ENCODE measurements around the gene GLI1. TPM values are rescaled to one million over a fixed set of nuclear protein-coding genes. Genes with fewer than 3 reads are reported as not detected.
A peak's percentile ranks its signal among the peaks of the same experiment; 100 is the strongest.
"Not testable (repeated sequence)": the region's sequence is repeated elsewhere in the genome, so short reads cannot be mapped to it uniquely, and the experiment has no call there.

GLI1 gene
- total RNA-seq, 1 donor from 2014 or later: 0.26 TPM

DNA sequence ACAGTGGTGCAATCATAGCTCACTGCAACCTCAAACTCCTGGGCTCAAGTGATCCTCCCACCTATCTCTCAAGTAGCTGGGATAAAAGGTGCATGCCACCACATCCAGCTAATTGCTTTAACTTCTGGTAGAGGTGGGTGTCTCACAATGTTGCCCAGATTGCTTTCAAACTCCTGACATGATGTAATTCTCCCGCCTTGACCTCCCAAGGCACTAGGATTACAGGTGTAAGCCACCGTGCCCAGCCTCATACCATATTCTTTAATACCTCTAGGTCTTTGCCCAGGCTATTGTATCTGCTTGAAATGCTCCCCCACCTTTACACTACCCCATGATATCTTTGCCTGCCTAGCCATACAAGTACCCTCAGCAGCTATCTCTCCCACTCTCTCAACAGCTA is 40.1 kb upstream of the GLI1 start:
- Histone ChIP-seq H3K27me3 (ENCODE audit: control insufficient read depth, insufficient read depth, low read length) (no peaks in the 10 kb centered on the region), H3K4me3 (ENCODE audit: low read depth, low read length) (no peak overlapping the region), H3K36me3 (ENCODE audit: control insufficient read depth, insufficient read depth, low read length) (peaks cover 1% of the 10 kb centered on the region)
- DNase-seq (ENCODE audit: low read depth): no peak
- FAIRE-seq: no peak
- TF ChIP-seq, protein P1, sequence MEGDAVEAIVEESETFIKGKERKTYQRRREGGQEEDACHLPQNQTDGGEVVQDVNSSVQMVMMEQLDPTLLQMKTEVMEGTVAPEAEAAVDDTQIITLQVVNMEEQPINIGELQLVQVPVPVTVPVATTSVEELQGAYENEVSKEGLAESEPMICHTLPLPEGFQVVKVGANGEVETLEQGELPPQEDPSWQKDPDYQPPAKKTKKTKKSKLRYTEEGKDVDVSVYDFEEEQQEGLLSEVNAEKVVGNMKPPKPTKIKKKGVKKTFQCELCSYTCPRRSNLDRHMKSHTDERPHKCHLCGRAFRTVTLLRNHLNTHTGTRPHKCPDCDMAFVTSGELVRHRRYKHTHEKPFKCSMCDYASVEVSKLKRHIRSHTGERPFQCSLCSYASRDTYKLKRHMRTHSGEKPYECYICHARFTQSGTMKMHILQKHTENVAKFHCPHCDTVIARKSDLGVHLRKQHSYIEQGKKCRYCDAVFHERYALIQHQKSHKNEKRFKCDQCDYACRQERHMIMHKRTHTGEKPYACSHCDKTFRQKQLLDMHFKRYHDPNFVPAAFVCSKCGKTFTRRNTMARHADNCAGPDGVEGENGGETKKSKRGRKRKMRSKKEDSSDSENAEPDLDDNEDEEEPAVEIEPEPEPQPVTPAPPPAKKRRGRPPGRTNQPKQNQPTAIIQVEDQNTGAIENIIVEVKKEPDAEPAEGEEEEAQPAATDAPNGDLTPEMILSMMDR (IDR thresholded peaks at IDR 0.05; ENCODE audit: insufficient read depth, low read length, severe bottlenecking): no peak

DNA sequence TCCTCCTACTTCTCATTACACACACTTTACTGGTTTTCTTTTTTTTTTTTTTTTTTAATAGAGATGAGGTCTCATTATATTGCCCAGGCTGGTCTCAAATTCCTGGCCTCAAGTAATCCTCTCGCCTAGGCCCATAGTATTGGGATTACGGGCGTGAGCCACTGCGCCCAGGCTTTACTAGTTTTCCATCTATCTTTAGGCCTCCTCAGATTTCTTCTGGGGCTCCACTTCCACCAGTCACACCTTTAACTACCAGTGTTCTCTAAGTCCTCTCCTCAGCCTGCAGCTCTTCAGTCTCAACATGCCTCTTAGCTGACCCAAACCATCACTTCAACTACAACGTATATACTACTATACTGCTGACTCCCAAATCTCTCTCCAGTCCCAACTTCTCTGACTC is 39.1 kb upstream of the GLI1 start:
- Histone ChIP-seq H3K36me3 (ENCODE audit: control insufficient read depth, insufficient read depth, low read length) (peaks cover 1% of the 10 kb centered on the region), H3K27me3 (ENCODE audit: control insufficient read depth, insufficient read depth, low read length) (no peaks in the 10 kb centered on the region), H3K4me3 (ENCODE audit: low read depth, low read length) (no peak overlapping the region)
- FAIRE-seq (no peak), DNase-seq (ENCODE audit: low read depth) (no peak)
- TF ChIP-seq, protein P1 (IDR thresholded peaks at IDR 0.05; ENCODE audit: insufficient read depth, low read length, severe bottlenecking): no peak

DNA sequence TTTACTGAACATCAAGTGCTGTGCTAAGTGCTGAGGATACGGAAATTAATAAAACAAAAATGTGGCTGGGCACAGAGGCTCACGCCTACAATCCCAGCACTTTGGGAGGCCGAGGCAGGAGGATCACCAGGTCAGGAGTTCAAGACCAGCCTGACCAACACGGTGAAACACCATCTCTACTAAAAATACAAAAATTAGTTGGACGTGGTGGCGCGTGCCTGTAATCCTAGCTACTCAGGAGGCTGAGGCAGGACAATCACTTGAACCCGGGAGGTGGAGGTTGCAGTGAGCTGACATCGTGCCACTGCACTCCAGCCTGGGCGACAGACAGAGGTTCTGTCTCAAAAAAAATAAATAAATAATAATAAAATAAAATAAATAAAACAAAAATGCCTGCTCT is 32.6 kb upstream of the GLI1 start:
- not testable (repeated sequence) for DNase-seq (ENCODE audit: low read depth); FAIRE-seq; H3K4me3 ChIP-seq (ENCODE audit: low read depth, low read length); H3K27me3 ChIP-seq (ENCODE audit: control insufficient read depth, insufficient read depth, low read length); H3K36me3 ChIP-seq (ENCODE audit: control insufficient read depth, insufficient read depth, low read length)

DNA sequence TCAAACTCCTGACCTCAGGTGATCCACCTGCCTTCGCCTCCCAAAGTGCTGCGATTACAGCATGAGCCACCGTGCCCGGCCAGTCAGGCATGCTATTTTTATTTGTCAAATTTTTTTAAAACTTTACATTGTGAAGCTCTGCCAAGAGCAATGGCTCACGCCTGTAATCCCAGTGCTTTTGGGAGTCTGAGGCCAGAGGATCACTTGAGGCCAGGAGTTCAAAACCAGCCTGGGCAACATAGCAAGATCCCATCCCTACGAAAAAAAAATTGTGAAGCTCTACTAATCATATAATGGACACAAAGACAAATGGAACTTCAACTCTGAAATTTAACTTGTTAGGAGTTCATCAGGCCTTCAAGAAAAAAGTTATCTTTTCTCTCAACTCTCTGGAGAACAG is 30.6 kb upstream of the GLI1 start:
- TF ChIP-seq, protein P1 (IDR thresholded peaks at IDR 0.05; ENCODE audit: insufficient read depth, low read length, severe bottlenecking): no peak
- no peak for DNase-seq (ENCODE audit: low read depth)
- FAIRE-seq: no peak
- Histone ChIP-seq H3K27me3 (ENCODE audit: control insufficient read depth, insufficient read depth, low read length) (no peaks in the 10 kb centered on the region), H3K4me3 (ENCODE audit: low read depth, low read length) (no peak overlapping the region), H3K36me3 (ENCODE audit: control insufficient read depth, insufficient read depth, low read length) (no peaks in the 10 kb centered on the region)

DNA sequence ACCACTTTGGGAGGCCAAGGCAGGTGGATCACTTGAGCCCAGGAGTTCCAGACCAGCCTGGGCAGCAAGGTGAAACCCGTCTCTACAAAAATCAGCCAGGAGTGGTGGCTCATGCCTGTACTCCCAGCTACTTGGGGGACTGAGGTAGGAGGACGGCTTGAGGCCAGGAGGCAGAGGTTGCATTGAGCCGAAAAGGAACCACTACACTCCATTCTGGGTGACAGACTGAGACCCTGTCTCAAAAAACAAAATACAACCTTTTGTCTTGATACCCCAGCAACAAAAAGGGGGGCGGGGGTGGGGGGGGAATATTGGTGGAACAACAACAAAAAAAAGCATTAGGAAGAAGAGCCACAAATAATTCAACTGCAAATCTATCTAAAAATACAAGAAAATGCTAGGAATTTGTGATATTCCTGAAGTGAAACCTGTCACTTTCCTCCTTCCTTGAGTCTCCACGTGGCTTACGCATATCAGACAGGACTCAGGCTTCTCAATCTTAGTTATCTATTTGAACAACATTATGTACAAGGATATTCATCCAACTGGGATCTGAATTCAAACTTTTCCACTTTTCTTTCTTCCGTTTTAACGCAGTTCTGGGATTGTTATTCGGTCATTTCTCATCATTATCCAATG is 30.0 kb upstream of the GLI1 start:
- DNase-seq (ENCODE audit: low read depth) (no peak), FAIRE-seq (no peak)
- Histone ChIP-seq H3K27me3 (ENCODE audit: control insufficient read depth, insufficient read depth, low read length) (no peaks in the 10 kb centered on the region), H3K36me3 (ENCODE audit: control insufficient read depth, insufficient read depth, low read length) (no peaks in the 10 kb centered on the region), H3K4me3 (ENCODE audit: low read depth, low read length) (peak overlapping the region; percentile 61)
- TF ChIP-seq, protein P1 (IDR thresholded peaks at IDR 0.05; ENCODE audit: insufficient read depth, low read length, severe bottlenecking): no peak

DNA sequence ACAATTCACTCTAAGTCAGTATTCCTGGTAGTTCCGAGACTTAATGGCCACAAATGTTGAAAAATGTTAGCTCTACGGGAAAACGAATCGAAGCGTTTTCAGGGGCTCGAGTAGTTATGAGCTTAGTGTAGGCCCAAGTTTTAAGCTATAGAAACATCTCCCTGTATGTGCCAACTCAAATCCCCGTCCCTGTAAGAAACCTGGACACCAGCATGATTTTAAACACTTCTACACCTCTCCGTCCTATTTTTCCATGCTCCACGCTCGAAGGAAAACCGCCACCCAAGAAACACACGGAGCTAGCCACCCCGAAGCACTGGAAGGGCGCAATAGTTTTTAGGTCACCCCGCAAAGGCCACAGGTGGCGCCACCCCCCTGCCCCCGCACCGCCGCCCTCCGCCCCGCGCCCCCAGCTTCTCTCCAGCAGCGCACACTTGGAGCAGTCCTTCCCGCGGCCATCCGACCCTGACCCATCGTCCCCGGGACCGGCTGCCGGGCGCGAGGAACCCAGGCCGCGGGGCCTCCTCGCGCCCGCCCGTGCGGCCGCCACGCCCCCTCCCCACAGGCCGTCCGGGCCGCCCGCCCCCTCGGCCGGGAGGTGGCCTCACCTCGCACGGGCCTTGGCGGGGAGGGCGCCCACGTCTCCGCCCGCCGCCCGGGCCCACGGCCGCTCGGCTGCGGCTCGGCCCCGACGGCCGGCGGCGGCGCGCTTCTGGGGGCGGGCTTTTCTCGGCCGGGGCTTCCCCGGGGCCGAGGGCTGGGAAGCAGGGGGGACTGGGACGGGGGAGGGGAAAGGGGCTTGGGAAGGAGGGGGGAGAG is 29.3 kb upstream of the GLI1 start:
- DNase-seq (ENCODE audit: low read depth) (peak; percentile 36), FAIRE-seq (no peak)
- H3K36me3 ChIP-seq (ENCODE audit: control insufficient read depth, insufficient read depth, low read length): no peaks in the 10 kb centered on the region
- no peaks in the 10 kb centered on the region for H3K27me3 ChIP-seq (ENCODE audit: control insufficient read depth, insufficient read depth, low read length)
- H3K4me3 ChIP-seq (ENCODE audit: low read depth, low read length): peak overlapping the region; percentile 61
- TF ChIP-seq, protein P1 (IDR thresholded peaks at IDR 0.05; ENCODE audit: insufficient read depth, low read length, severe bottlenecking): peak; percentile 2
